GM19043 (cell line): Measurements from ENCODE around the gene MPP1.
"Not testable (repeated sequence)": the region's sequence is repeated elsewhere in the genome, so short reads cannot be mapped to it uniquely, and the experiment has no call there.

Experiments
- ATAC-seq: cut with Tn5 transposase; IDR thresholded peaks from one replicate; pipeline ENCODE4 v1.9.1; 2021; ENCODE audit warnings: low read depth; ENCODE audit not compliant: unreplicated experiment

MPP1 gene

DNA sequence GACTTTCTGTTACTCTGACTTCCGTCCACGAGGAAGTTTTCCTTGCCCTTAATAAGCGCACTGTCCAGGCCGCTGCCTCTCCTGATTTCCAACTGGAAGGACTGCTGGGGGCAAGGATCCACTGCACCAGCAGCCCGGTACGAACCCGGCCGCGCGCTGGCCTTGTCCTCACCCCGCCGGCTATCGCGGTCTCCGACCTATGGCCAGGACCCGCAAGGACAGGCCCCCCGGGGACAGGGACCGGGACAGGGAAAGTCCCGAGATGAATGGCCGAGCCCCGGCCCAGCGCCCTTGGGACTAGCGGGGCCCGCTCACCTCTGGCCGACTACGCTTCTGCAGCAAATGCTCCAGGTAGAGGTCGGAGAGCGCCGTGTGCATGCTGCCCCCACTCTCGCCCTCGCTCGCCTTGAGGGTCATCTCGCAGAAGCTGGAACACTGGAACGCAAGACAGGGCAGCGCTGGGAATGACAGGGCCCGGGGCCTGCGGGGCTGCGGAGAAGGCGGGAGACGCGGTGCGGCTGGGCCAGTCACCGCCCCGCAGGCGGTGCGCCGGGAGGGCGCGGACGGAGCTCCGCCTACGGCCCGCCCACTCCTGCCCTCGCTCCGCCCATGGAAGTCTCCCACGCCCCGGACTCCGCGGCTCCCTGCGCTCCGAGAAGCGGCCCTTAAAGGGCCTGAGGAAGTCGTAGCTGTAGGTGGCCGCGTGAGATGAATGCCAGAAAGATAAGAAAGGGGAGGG, at the start of gene MPP1:
Gene MPP1 (minus strand): TSS at position 529 of the 739 bp plus-strand sequence. CDS start 112 bp downstream, at position 417.
- ATAC-seq, result peak; percentile 92

- ATAC-seq, result no peak
Observed at GRCh38 chrX:154850957-154851611, 45.8 kb upstream of the MPP1 start.

DNA sequence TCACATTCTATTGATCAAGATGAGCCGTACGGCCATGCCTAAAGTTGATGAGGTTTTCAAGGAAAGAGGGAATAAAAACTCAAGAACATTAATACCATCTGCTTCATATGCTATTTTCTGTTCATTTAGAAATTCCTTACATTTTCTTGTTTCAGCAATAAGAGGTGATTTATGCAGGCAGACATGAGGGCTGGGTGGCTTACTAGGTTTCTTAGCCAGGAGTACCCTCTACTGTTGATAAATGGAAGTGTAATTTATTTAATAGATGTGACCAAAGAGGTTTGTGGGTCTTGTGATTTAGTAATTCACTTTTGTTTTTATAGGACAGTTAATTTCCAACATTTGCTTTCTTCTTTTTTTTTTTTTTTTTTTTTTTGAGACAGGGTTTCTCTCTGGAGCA, 35.6 kb upstream of the MPP1 start:
- no peak for ATAC-seq

DNA sequence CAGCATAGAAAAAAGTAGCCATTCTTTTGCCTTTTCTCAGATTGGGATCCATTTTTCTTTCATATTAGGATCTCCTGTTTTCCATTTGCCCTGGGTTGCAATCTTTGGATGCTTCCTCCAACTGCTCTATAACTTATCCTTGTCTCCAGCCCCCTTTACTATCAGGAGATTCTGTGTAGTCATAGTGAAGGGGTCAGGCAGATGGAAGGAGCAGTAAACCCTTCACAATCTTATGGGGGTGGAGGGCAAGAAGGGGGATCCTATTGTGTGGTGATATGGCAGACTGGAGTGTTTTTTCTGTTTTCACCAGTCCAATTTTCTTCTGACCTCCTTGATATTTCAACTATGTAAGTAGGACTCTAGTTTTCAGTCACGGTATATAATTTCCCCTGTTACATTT, 30.9 kb upstream of the MPP1 start:
- ATAC-seq, result no peak

DNA sequence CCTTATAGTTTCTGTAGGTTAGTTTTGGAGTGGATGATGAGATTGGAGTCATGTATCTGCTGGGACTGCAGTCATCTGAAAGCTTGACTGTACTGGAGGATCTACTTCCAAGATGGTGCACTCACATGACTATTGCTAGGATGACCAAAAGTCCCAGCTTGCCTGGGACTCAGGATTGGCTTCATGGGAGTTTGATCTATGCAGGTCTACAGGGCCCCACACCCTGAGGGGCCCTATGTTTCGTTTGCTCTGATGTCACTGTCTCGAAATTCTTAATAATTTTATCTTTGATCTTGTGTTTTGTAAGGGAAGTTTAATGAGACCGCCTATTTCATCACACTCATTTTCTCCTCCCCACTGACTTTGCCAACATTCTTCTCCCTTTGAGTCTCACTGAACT, 29.3 kb upstream of the MPP1 start, which contains the start of gene SMIM9:
Gene SMIM9 (minus strand): TSS at position 101 of the 400 bp plus-strand sequence. CDS start 3,806 bp downstream, outside the sequence.
- no peak for ATAC-seq

DNA sequence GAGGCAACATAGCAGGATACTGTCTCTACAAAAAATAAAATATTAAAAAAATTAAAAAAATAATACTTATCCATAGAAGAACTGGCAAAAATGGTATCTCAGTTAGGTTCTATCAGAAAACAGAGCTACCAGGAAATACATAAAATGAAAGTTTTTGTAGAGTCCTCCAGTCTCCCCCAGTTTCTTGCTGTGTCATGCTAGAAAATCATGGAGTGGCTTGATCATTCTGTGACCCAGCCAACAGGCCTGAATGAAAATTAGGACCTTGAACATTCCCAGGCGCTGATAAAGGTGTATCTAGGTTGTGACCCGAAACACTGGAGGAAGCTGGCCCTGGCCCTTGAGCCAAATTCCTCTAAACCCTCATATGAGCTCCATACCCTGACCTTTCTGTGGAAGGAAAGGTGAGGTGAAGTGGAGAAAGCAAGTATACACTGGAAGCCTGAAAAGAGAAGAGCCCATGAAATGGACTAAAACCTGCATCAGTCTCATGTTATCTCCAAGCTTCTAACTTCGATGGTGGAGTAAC, 28.5 kb upstream of the MPP1 start:
- ATAC-seq, result no peak

DNA sequence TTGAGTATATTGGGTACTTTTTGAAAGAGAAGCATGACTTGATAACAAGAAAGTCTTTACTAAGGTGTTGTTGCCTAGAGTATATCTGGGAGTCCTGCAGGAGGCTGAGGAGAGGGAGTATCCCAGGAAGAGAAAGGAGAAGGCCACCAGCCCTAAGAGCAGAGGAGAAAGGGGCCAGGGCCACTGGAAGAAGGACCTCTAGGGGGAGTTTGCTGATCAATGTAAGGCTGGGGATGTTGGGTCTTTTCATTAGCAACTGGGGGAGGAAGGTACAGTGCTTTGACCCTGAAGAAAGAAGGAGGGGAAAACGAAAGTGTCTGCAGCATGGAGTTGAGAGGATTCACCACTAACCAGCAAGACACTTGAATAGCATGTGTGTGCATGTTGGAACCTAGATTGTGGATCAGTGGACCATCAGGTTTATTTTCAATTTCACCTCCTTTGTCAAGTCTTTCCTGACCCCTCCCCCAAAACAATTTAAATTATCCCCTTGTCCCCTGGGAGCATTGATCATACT, 24.7 kb upstream of the MPP1 start:
- ATAC-seq, result no peak

DNA sequence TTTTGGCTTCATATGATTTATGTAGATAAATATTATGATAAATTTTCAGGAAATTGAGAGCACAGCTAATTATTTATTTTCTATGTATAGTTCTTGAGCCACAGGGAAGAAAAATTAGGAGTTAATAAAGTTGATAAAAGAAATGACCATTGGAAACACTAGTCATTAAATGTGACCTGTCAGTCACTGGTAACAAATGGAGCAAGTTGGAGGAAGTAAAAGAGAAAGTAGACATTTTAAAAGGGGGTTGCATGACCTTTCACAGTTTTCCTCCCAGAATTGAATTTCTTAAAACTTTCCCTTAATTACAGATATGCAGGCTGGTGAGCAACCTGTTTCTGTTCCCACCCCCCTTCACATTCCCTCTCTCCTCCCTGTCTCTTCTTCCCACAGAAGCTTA, 23.8 kb upstream of the MPP1 start:
- no peak for ATAC-seq

DNA sequence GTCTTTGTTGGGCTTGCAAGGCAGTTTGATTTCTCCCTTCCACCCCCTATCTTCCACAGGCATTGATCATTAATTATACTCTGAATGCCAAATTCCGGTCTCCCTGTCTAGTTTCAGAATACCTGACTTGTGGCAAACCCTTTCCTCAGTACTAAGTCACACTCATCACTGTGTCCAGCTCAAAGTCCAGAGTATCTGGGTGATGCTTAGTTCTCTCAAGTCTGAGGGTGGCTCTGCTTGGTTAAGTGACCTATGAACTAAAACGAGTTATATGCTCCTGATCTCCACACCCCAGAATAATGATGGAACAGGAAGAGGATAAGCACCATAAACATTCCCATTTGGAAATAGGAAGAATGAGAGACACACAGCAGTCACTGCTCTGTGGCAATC, 22.7 kb upstream of the MPP1 start:
- ATAC-seq, result no peak

DNA sequence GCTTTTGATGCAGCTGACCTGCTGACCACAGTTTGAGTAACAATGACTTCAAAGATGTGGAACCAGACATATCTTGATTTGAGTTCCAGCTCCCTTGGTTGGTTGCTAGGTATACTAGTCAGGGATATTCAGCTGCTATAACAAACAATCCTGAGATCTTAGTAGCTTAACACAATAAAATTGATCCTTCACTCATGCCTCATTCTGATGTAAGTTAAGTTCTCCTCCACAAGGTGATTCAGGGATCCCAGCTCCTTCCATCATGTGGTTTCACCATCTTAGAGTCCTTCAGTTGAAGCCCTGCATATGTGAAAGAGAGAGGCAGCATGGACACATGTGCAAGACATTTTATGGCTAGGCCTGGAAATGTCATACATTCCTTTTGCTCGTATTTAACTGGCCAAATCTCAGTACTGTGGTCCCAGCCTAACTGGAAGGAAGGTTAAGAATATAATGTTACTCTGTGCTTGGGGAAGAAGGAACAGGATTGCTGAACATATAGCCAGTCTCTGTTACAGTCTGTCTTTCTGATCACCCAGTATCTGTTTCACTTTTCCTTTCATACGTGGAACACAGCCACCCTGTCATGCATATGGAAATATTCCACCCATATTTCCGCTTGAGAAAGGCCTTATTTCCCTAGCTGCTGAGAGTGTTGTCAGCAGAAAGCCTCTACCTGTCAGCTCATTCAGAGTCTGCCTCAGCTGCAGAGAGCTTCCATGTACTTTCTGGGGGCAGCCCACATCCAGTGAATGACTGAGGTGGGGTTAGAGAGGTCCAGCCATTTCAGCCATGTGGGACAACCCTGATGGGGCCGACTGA, 22.1 kb upstream of the MPP1 start:
- ATAC-seq, result peak; percentile 82

DNA sequence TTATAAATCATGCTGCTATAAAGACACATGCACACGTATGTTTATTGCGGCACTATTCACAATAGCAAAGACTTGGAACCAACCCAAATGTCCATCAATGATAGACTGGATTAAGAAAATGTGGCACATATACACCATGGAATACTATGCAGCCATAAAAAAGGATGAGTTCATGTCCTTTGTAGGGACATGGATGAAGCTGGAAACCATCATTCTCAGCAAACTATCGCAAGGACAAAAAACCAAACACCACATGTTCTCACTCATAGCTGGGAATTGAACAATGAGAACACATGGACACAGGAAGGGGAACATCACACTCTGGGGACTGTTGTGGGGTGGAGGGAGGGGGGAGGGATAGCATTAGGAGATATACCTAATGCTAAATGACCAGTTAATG, 20.3 kb upstream of the MPP1 start:
- ATAC-seq, result not testable (repeated sequence)

DNA sequence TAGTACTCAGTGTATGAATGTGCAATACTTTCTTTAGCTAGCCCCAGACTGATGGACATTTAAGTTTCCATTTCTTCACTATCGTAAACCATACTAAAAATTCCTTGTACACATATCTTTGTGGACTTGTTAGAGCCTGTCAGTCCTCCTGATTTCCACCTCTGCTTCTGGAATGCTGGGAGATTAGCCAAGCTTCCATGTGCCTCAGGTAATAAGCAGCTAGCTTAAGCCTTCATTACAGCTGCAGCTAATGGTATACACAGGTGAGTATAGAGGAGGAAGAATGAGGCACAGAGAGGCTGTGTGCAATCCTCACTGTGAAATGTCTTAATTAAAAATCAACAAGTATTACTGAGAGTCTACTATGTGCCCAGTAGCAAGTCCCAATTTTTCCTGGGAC, 19.4 kb upstream of the MPP1 start:
- ATAC-seq, result no peak

GRCh38 chrX:154822029-154822428, 16.7 kb upstream of the MPP1 start:
- no peak for ATAC-seq

- ATAC-seq, result no peak
Observed at GRCh38 chrX:154821523-154821922, 16.2 kb upstream of the MPP1 start.

DNA sequence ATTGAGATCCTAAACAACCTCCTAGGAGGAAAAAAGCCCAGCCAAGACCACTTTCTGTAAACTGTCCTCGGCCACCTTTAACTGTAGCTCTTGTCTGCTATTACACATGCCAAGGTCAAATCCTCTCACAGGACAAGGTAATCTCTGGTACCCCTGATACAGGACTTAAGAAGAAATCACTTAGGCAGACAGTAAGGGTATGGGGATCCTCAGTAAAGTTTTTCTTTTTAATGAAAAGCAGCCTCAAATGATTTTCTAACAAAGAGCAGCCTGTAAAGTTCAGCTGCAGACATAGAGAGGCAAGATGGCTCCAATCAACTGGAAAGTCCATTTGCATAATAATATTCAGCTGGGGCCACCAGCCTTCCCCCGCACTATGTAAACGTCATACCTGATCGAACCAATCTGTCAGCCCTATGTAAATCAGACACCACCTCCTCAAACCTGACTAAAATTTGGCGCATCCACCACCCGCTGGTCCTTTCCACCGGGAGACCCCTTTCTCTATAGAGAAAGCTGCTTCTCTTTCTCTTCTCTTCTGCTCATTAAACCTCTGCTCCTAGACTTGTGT, 14.6 kb upstream of the MPP1 start:
- ATAC-seq, result no peak

GRCh38 chrX:154818916-154819770, 13.9 kb upstream of the MPP1 start:
- no peak for ATAC-seq

- not testable (repeated sequence) for ATAC-seq
Observed at GRCh38 chrX:154817048-154817618, 11.8 kb upstream of the MPP1 start.

DNA sequence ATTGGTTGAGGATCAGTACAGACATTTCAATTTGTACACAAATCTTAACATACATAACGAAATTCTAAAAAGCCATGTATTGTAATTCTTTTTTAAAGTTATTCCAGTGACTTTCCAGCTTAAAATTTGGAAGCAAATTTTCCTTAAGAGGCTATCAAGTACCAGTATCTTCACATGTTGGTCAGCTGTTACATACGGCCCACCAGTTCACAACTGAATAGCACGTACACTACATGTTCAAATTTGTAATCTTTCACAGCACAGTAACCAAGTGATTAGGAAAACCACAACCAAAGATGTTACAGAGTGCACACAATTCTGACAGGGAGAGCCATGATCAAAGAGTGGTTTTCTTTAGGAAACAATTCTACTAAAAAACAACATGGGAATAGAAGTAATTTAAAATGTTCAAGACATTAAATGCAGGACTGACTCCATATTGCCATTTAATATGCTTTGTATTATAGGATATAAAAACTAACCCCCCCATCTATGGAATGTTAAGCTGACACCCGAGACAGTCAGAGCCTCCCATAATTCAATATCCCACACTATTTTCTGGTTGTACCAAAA, 11.1 kb upstream of the MPP1 start:
- not testable (repeated sequence) for ATAC-seq

GRCh38 chrX:154815274-154815818, 10.1 kb upstream of the MPP1 start:
- no peak for ATAC-seq
